Measurements from ENCODE around the gene WDR26. TPM values are rescaled to one million over a fixed set of nuclear protein-coding genes. Genes with fewer than 3 reads are reported as not detected.

WDR26 gene
- total RNA-seq, 6 experiments from 2014 or later = 27.2 to 46.8 (median 40.1) TPM

GRCh38 chr1:224450159-224450558, 15.6 kb upstream of the WDR26 start:
- intact Hi-C loops (cut with DNase I) = no loop called here
- WGBS (ENCODE audit: insufficient coverage, low coverage, low lambda C conversion rate, missing lambda C conversion rate) = 70% methylated on average over 4 of the region's 5 CpGs
- no peak overlapping the region for H3K4me3 ChIP-seq
- no peaks in the 10 kb centered on the region for H3K4me1 ChIP-seq
- ATAC-seq (no peak), DNase-seq (no peak)
- H3K27me3 ChIP-seq = no peaks in the 10 kb centered on the region
- no peaks in the 10 kb centered on the region for H3K9me3 ChIP-seq
- TF ChIP-seq POLR2A (IDR thresholded peaks at IDR 0.05) = no peak
- H3K36me3 ChIP-seq = no peaks in the 10 kb centered on the region
- H3K27ac ChIP-seq = no peak overlapping the region

GRCh38 chr1:224448453-224449017, 13.9 kb upstream of the WDR26 start:
- ATAC-seq = no peak
- no peak for TF ChIP-seq CTCF (IDR thresholded peaks at IDR 0.05)
- no peak for TF ChIP-seq POLR2A (IDR thresholded peaks at IDR 0.05)
- H3K4me3 ChIP-seq = no peak overlapping the region
- 89% methylated on average over 6 of the region's 8 CpGs for WGBS (ENCODE audit: insufficient coverage, low coverage, low lambda C conversion rate, missing lambda C conversion rate)
- H3K36me3 ChIP-seq = no peaks in the 10 kb centered on the region
- DNase-seq = no peak
- H3K27ac ChIP-seq = no peak overlapping the region
- no peaks in the 10 kb centered on the region for H3K4me1 ChIP-seq
- H3K27me3 ChIP-seq = no peaks in the 10 kb centered on the region
- intact Hi-C loops (cut with DNase I) = no loop called here
- no peaks in the 10 kb centered on the region for H3K9me3 ChIP-seq

- intact Hi-C loops (cut with DNase I) = no loop called here
- WGBS (ENCODE audit: insufficient coverage, low coverage, low lambda C conversion rate, missing lambda C conversion rate) = 96% methylated on average over 3 of the region's 3 CpGs
- ATAC-seq = no peak
- no peak overlapping the region for H3K4me3 ChIP-seq
- H3K27ac ChIP-seq = no peak overlapping the region
- TF ChIP-seq CTCF (IDR thresholded peaks at IDR 0.05) (no peak), POLR2A (IDR thresholded peaks at IDR 0.05) (no peak)
- H3K27me3 ChIP-seq = no peaks in the 10 kb centered on the region
- no peaks in the 10 kb centered on the region for H3K9me3 ChIP-seq
- no peaks in the 10 kb centered on the region for H3K36me3 ChIP-seq
- H3K4me1 ChIP-seq = no peaks in the 10 kb centered on the region
- DNase-seq = no peak
Observed at GRCh38 chr1:224447971-224448370, 13.4 kb upstream of the WDR26 start.

GRCh38 chr1:224447251-224447650, 12.7 kb upstream of the WDR26 start:
- Histone ChIP-seq H3K27me3 (no peaks in the 10 kb centered on the region), H3K4me3 (no peak overlapping the region), H3K36me3 (no peaks in the 10 kb centered on the region), H3K27ac (no peak overlapping the region), H3K4me1 (no peaks in the 10 kb centered on the region), H3K9me3 (no peaks in the 10 kb centered on the region)
- WGBS (ENCODE audit: insufficient coverage, low coverage, low lambda C conversion rate, missing lambda C conversion rate) = 50% methylated on average over 1 of the region's 2 CpGs
- peak in 1 of 4 donors; percentile 65 for ATAC-seq
- TF ChIP-seq CTCF (IDR thresholded peaks at IDR 0.05) (no peak), POLR2A (IDR thresholded peaks at IDR 0.05) (no peak)
- DNase-seq = no peak
- intact Hi-C loops (cut with DNase I) = no loop called here

GRCh38 chr1:224438989-224439388, 4.4 kb upstream of the WDR26 start:
- H3K4me3 ChIP-seq = no peak overlapping the region
- peaks cover 0 to 6% (median 0%) of the 10 kb centered on the region in 4 donors for H3K36me3 ChIP-seq
- intact Hi-C loops (cut with DNase I) = no loop called here
- no peaks in the 10 kb centered on the region for H3K9me3 ChIP-seq
- peaks cover 0 to 9% (median 3%) of the 10 kb centered on the region in 4 donors for H3K4me1 ChIP-seq
- WGBS (ENCODE audit: insufficient coverage, low coverage, low lambda C conversion rate, missing lambda C conversion rate) = 62% methylated on average over 7 of the region's 7 CpGs
- no peak overlapping the region for H3K27ac ChIP-seq
- ATAC-seq (peak in 3 of 4 donors; percentile 9 to 63 (median 11)), DNase-seq (no peak)
- H3K27me3 ChIP-seq = no peaks in the 10 kb centered on the region
- no peak for TF ChIP-seq CTCF (IDR thresholded peaks at IDR 0.05)
- TF ChIP-seq POLR2A (IDR thresholded peaks at IDR 0.05) = no peak

All from right lobe of liver (tissue), 6 donors.